Left renal pelvis (tissue), 4 donors: ENCODE measurements around the gene EXOSC7. TPM values are rescaled to one million over a fixed set of nuclear protein-coding genes. Genes with fewer than 3 reads are reported as not detected.

Source experiments
- DNase-seq, 4 donors: peaks; one replicate each; pipeline ENCODE4 v3.0.0-alpha.2; 2013; ENCODE audit warnings: low read depth in 4 of 4, low spot score in 3 of 4
- polyA plus RNA-seq, 4 donors: library from polyadenylated mRNA; unstranded; fragments of 120-200 nt; gene quantifications; one replicate each; pipeline ENCODE4 v1.2.1, GENCODE V29; 2013; ENCODE audit not compliant: insufficient read length in 4 of 4

Gene EXOSC7
- polyA plus RNA-seq, 4 donors: 41.2 to 54.7 (median 51.5) TPM

GRCh38 chr3:45020534-45020933 lies 44.5 kb downstream of the EXOSC7 start:
- no peak for DNase-seq

- no peak for DNase-seq
These were observed 45.7 kb downstream of the EXOSC7 start for GRCh38 chr3:45021524-45022297.

DNA sequence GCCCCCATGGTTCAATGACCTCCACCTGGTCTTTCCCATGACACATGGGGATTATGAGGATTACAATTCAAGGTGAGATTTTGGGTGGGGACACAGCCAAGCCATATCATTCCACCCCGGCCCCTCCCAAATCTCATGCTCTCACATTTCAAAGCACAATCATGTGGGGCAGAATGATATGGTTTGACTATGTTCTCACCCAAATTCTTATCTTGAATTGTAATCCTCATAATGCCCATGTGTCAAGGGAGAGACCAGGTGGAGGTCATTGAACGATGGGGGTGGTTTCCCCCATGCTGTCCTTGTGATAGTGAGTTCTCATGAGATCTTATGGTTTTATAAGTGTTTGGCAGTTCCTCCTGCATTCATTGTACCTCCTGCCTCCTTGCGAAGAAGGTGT lies 47.6 kb downstream of the EXOSC7 start:
- DNase-seq: no peak

DNA sequence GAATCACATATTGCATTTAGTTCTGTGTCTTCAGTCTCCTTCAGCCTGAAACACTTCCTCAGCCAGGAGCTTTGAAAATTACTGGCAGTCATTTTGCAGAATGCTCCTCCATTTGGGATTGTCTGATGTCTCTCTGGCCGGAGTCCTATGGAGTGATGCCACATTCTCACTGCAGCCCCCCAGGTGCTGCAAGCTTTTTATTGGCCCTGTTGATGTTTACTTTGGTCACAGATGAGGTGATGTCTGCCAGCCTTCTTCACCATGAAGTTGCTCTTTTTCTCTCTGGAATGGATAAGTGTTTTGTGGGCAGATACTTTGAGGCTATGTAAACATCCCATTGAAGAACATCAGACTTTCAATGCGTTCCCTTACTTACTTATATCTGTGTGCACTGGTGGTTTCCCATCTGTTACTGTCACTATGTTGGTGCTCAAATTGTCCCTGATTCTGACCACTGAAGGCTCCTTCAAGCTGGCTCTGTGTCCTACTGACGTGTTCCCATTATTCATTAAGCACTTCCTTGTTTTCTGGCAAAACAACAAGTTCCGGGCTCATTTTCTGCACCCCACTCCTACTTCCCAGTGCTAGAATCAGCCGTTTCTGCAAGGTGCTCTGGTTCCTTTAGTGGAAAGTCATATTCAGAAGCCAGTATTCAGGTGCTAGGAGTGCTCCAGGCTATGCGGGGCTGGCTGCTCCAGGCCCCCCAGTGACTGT lies 48.7 kb downstream of the EXOSC7 start:
- DNase-seq: no peak

DNA sequence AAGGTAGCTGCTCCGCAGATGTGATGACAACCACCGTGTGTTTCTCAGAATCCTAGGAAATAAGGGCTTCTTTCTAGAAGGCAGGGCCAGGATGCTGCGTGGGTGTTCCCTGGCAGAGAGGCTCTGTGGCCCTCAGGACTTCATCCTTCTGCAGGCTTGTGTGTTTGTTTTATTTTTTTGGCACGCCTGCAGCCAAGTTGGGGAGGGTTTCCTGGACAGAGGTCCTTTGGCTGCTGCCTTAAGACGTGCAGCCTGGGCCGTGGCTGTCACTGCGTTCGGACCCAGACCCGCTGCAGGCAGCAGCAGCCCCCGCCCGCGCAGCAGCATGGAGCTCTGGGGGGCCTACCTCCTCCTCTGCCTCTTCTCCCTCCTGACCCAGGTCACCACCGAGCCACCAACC lies 50.0 kb downstream of the EXOSC7 start, which contains the start of gene CLEC3B:
Gene CLEC3B, plus strand, starts transcription at position 266 of the 400 bp plus-strand sequence. Its CDS starts 60 bp downstream, at position 326.
- DNase-seq: no peak

- DNase-seq: no peak
These were observed 50.9 kb downstream of the EXOSC7 start for GRCh38 chr3:45026957-45027356.

- DNase-seq: no peak
These were observed 51.4 kb downstream of the EXOSC7 start for GRCh38 chr3:45027441-45027840.

DNA sequence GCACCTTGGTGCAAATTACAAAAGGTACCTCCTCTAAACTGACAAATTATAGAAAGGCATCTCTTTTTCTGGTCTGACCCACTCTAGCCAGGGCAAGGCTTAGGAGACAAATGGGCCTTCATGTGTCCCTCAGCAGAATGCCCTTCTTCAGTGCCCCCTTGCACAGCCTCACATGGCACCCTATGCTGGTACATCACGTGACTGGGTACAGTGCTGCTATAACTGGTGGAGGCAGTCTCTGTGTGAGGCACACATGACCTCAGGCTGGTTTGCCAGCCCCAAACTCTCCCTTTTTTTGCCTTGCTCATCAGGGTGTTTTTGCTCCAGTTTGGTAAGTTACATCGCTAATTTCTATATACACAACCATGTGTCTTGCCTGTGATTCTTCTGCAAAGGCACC lies 53.2 kb downstream of the EXOSC7 start:
- DNase-seq: no peak

- DNase-seq: no peak
These were observed 53.6 kb downstream of the EXOSC7 start for GRCh38 chr3:45029661-45030060.

GRCh38 chr3:45031531-45031930 lies 55.5 kb downstream of the EXOSC7 start:
- no peak for DNase-seq

DNA sequence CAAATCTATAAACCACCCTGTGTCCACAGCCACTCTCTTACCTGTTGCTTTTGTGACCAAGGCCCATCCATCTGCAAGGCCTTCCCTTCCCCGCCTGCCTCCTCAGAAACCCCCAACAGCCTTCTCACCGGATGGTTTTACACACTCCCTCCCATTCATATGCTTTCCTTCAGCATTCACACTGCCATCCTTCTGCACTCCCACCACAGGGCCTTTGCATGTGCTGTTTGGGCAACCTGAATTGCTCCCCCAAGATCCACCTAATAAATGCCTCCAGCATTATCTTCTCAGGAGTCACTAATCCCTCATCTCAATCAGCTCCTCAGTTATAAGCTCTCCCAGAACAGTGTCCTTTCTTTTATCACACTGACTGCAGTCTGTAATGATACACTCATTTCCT lies 56.1 kb downstream of the EXOSC7 start:
- no peak for DNase-seq

DNA sequence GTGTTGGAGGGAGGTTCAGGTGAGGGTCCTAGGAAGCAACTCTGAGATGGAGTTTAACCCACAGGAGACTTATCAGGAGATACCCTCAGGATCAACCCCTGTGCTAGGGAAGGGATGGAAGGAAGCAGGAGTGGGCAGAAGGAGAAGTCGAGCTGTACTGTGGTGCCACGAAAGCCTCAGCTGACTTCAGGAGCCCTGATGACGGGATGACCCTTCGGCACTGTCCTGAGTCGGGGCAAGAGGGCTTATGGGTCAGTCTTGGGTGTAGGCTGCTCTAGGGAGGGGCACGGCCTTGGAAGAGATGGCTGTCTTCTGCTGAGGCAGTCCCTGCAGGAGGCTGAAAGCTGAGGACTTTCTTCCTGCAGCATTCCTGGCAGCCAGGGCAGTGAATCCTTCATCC lies 57.7 kb downstream of the EXOSC7 start:
- no peak for DNase-seq

DNA sequence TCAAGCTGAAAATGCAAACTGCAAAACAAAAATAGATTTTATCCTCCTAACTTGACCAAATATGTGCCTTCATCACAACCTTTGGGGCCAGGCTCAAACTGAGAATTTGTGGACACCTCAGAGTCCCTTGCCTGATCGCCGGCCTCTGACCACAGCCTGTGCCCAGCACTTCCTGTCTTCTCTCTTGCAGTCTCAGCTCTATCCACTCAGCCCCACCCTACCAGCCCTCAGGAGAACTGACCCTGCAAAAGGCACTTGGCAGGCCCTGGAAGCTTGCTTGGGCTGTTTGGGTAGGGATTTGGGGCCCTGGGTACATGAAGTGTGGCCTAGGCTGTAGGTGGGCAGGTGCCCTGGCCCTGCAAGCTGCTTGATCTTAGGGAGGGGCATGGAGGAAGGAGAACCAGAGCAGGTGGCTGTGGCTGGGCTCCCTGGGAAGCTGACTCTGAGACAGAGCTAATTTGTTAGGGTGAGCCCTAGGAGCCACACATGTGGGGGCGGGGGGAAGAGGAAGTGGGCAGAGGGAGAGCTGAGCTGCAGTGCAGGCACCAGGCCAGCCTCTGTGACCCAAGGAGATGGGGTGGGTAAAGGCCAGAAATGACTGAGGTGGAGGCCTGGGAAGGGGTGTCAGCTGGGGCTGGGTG lies 58.7 kb downstream of the EXOSC7 start:
- no peak for DNase-seq

GRCh38 chr3:45035441-45036301 lies 59.6 kb downstream of the EXOSC7 start:
- no peak for DNase-seq

GRCh38 chr3:45037720-45038455 lies 61.8 kb downstream of the EXOSC7 start:
- DNase-seq: peak; percentile 73 to 86 (median 84)

GRCh38 chr3:45041666-45042065 lies 65.6 kb downstream of the EXOSC7 start:
- no peak for DNase-seq

- no peak for DNase-seq
These were observed 66.1 kb downstream of the EXOSC7 start for GRCh38 chr3:45042162-45042561.

DNA sequence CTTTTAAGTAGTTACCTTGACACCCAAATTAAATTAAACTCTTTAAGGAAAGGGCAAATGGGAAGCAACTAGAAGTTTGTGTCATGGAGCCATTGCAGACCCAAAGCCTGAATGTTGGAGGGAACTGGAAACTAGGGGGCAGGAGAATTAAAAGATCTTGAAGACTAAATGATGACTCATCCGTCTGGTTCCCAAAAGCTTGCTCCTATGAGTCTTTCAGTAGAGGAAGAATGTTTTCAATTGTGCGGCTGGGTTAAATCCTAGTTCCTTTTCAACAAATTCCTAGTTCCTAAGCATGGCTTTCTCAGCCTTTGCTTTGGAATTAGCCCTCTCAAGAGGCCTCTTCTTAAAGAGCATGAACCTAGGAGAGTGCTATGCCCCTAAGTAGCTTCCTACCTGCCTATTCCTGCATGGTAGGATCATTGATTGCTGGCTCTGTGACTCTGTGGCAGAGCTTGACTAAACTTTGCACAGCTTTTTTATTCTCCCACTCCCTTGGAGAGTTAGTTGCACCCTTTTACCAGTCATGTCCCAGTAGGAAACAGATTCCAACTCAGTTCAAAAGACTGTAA lies 67.8 kb downstream of the EXOSC7 start:
- DNase-seq: no peak

GRCh38 chr3:45048244-45048643 lies 72.2 kb downstream of the EXOSC7 start:
- no peak for DNase-seq

DNA sequence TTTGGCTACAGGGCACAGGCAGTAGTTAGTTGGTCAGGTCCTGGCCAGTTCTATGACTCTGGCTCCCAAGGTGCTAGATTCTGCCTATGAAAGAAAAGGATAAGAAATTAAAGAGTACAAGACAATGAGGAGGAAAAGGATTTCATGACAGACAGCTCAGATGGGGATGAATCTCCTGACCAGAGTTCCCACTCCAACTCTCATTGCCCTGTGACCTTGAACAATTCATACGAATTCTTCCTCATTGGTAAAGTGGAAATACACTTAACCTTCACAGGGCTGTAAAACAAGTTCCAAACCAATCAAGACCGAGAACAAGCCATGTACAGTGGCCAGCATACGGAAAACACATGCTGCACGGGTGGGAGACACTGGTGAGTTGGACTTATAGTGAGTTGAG lies 73.8 kb downstream of the EXOSC7 start:
- DNase-seq: no peak
